ENCODE data around the gene CDON. TPM values are rescaled to one million over a fixed set of nuclear protein-coding genes. Genes with fewer than 3 reads are reported as not detected.

CDON gene
- total RNA-seq, 1 donor from 2014 or later, result 33.0 TPM

GRCh38 chr11:125940145-125940544 is 122.5 kb downstream of the CDON start:
- DNase-seq (ENCODE audit: low spot score in 2 of 2), result no peak
- H3K27ac ChIP-seq, result no peak overlapping the region
- intact Hi-C loops (cut with DNase I), result loop anchor here (5.0 kb wide), 1 partner anchor 252 kb away; no protein-coding TSS in a partner anchor
- H3K36me3 ChIP-seq, result no peaks in the 10 kb centered on the region
- TF ChIP-seq CTCF (IDR thresholded peaks at IDR 0.05), result no peak
- H3K4me1 ChIP-seq, result no peaks in the 10 kb centered on the region
- no peaks in the 10 kb centered on the region for H3K27me3 ChIP-seq
- no peaks in the 10 kb centered on the region for H3K9me3 ChIP-seq
- no peak overlapping the region for H3K4me3 ChIP-seq

- DNase-seq (ENCODE audit: low spot score in 2 of 2), result no peak
- TF ChIP-seq CTCF (IDR thresholded peaks at IDR 0.05), result no peak
These were observed 123.6 kb downstream of the CDON start for GRCh38 chr11:125939081-125939521.

GRCh38 chr11:125938418-125938817 is 124.2 kb downstream of the CDON start:
- no peaks in the 10 kb centered on the region for H3K36me3 ChIP-seq
- intact Hi-C loops (cut with DNase I), result no loop called here
- TF ChIP-seq CTCF (IDR thresholded peaks at IDR 0.05), result no peak
- H3K9me3 ChIP-seq, result no peaks in the 10 kb centered on the region
- H3K27ac ChIP-seq, result no peak overlapping the region
- no peaks in the 10 kb centered on the region for H3K27me3 ChIP-seq
- H3K4me1 ChIP-seq, result no peaks in the 10 kb centered on the region
- DNase-seq (ENCODE audit: low spot score in 2 of 2), result no peak
- H3K4me3 ChIP-seq, result no peak overlapping the region

More at GRCh38 chr11:125939081-125939521, 123.6 kb downstream of the CDON start:
- intact Hi-C loops (cut with DNase I), result no loop called here
- Histone ChIP-seq H3K27me3 (no peaks in the 10 kb centered on the region), H3K36me3 (no peaks in the 10 kb centered on the region), H3K4me3 (no peak overlapping the region), H3K9me3 (no peaks in the 10 kb centered on the region), H3K27ac (no peak overlapping the region), H3K4me1 (no peaks in the 10 kb centered on the region)

GRCh38 chr11:125935618-125936199 is 127.0 kb downstream of the CDON start:
- intact Hi-C loops (cut with DNase I), result no loop called here
- DNase-seq (ENCODE audit: low spot score in 2 of 2), result no peak
- TF ChIP-seq CTCF (IDR thresholded peaks at IDR 0.05), result no peak
- Histone ChIP-seq H3K4me3 (no peak overlapping the region), H3K27me3 (no peaks in the 10 kb centered on the region), H3K27ac (no peak overlapping the region), H3K9me3 (no peaks in the 10 kb centered on the region), H3K36me3 (no peaks in the 10 kb centered on the region), H3K4me1 (no peaks in the 10 kb centered on the region)

GRCh38 chr11:125935056-125935455 is 127.6 kb downstream of the CDON start:
- H3K27me3 ChIP-seq, result no peaks in the 10 kb centered on the region
- DNase-seq (ENCODE audit: low spot score in 2 of 2), result no peak
- no peaks in the 10 kb centered on the region for H3K9me3 ChIP-seq
- intact Hi-C loops (cut with DNase I), result no loop called here
- H3K27ac ChIP-seq, result no peak overlapping the region
- no peaks in the 10 kb centered on the region for H3K36me3 ChIP-seq
- no peak for TF ChIP-seq CTCF (IDR thresholded peaks at IDR 0.05)
- no peaks in the 10 kb centered on the region for H3K4me1 ChIP-seq
- no peak overlapping the region for H3K4me3 ChIP-seq

- TF ChIP-seq CTCF (IDR thresholded peaks at IDR 0.05), result no peak
- H3K4me3 ChIP-seq, result no peak overlapping the region
- intact Hi-C loops (cut with DNase I), result no loop called here
- H3K27me3 ChIP-seq, result no peaks in the 10 kb centered on the region
- DNase-seq (ENCODE audit: low spot score in 2 of 2), result no peak
- H3K36me3 ChIP-seq, result no peaks in the 10 kb centered on the region
- no peaks in the 10 kb centered on the region for H3K4me1 ChIP-seq
- H3K27ac ChIP-seq, result no peak overlapping the region
- no peaks in the 10 kb centered on the region for H3K9me3 ChIP-seq
These were observed 128.2 kb downstream of the CDON start for GRCh38 chr11:125934473-125934872.

Data from ascending aorta (tissue), 2 donors.